Body of pancreas (tissue), 4 donors: ENCODE measurements around the gene GSG1L.

Experiments
- CTCF ChIP-seq, 7 experiments: fragments of 450-650 bp in 4 of 7; fragments of 200-600 bp in 3 of 7; sonication (generic) in 3 of 7; IDR thresholded peaks; one replicate each; pipeline ENCODE4 v1.5.1; 2016 to 2019; ENCODE audit warnings: antibody characterized with exemption in 7 of 7
- POLR2A ChIP-seq, 3 donors: fragments of 450-650 bp; IDR thresholded peaks; one replicate each; pipeline ENCODE4 v1.6.1; 2016; ENCODE audit warnings: antibody characterized with exemption in 3 of 3, mild to moderate bottlenecking in 2 of 3

GRCh38 chr16:27754788-27755690 is 308.5 kb downstream of the GSG1L start:
- TF ChIP-seq CTCF (IDR thresholded peaks at IDR 0.05) (no peak), POLR2A (IDR thresholded peaks at IDR 0.05) (no peak)
